Stomach (tissue), 9 donors: Measurements from ENCODE around the gene FDX2. TPM values are rescaled to one million over a fixed set of nuclear protein-coding genes. Genes with fewer than 3 reads are reported as not detected.
"Not testable (repeated sequence)": the region's sequence is repeated elsewhere in the genome, so short reads cannot be mapped to it uniquely, and the experiment has no call there.

Experiments used
- DNase-seq, 2 donors: peaks; one replicate each; pipeline versions ENCODE4 v3.0.0 to v3.0.0-alpha.2; 2013 to 2019
- H3K27ac ChIP-seq, 5 donors: fragments of 200-600 bp in 4 of 5; sonication (generic) in 4 of 5; one replicate each; pipeline ENCODE4 v1.5.1; 2013 to 2019; ENCODE audit warnings: mild to moderate bottlenecking in 1 of 5, moderate library complexity in 1 of 5
- H3K27me3 ChIP-seq, 3 donors: fragments of 200-600 bp; sonication (generic); one replicate each; pipeline ENCODE4 v1.5.1; 2017 to 2019; ENCODE audit warnings: mixed run types in 1 of 3
- H3K36me3 ChIP-seq, 4 donors: fragments of 200-600 bp; sonication (generic); 1 replicate in 3 of 4; 2 replicates in 1 of 4; pipeline ENCODE4 v1.5.1; 2016 to 2019
- H3K4me1 ChIP-seq, 4 donors: fragments of 200-600 bp; sonication (generic); one replicate each; pipeline ENCODE4 v1.5.1; 2016 to 2019
- H3K4me3 ChIP-seq, 4 donors: fragments of 200-600 bp; sonication (generic) in 3 of 4; one replicate each; pipeline ENCODE4 v1.5.1; 2016 to 2019; ENCODE audit warnings: mild to moderate bottlenecking in 1 of 4
- H3K9me3 ChIP-seq, 4 donors: fragments of 200-600 bp; sonication (generic); one replicate each; pipeline ENCODE4 v1.5.1; 2016 to 2019
- EP300 ChIP-seq: sonication (generic); formaldehyde crosslinking; IDR thresholded peaks from one replicate; pipeline ENCODE4 v1.6.1; 2017; ENCODE audit warnings: antibody characterized with exemption
- POLR2A ChIP-seq, 4 donors: fragments of 450-650 bp; IDR thresholded peaks; one replicate each; pipeline ENCODE4 v1.6.1; 2016; ENCODE audit warnings: antibody characterized with exemption in 4 of 4, control low read depth in 2 of 4, mild to moderate bottlenecking in 1 of 4, moderate library complexity in 1 of 4
- POLR2AphosphoS5 ChIP-seq, 3 donors: sonication (generic); formaldehyde crosslinking; IDR thresholded peaks; one replicate each; pipeline ENCODE4 v1.6.1; 2016; ENCODE audit warnings: antibody characterized with exemption in 3 of 3
- WGBS, 5 donors: extraction: QIAGEN DNeasy Blood & Tissue Kit in 3 of 5; methylation state at CpG; one replicate each; pipeline versions ENCODE4 v1.1.5 to v1.1.7; 2013 to 2018; 5-methylcytosine and 5-hydroxymethylcytosine counted together
- intact Hi-C: fragments of 100-400 bp; cut with DNase I; formaldehyde crosslinking; loops from one replicate; pipeline ENCODE4 v1.15.1; 2023; ENCODE audit warnings: low total_unique reads
- polyA plus RNA-seq, 3 donors: library from polyadenylated mRNA; stranded (reverse); fragments of 200-250 nt; gene quantifications; one replicate each; pipeline ENCODE4 v1.2.3, GENCODE V29; 2013
- total RNA-seq, 5 donors: library from RNA; depleted of rRNA; stranded (reverse); fragments of >200 nt; gene quantifications; one replicate each; pipeline versions ENCODE4 v1.1.0 to v1.2.3, GENCODE V29; 2014 to 2016
- TF ChIP-seq, protein P1 (sequence below), 7 experiments: fragments of 450-650 bp in 4 of 7; fragments of 200-600 bp in 3 of 7; sonication (generic) in 3 of 7; IDR thresholded peaks; one replicate each; pipeline ENCODE4 v1.5.1; 2016 to 2019; ENCODE audit warnings: antibody characterized with exemption in 7 of 7, control low read depth in 2 of 7, mild to moderate bottlenecking in 1 of 7
- donor health status: healthy with polysubstance abuse.
- donor health status: Bipolar disorder and iron deficiency.
- donor health status: healthy.

Gene FDX2
- total and polyA plus RNA-seq, 8 donors, result 0.89 to 54.3 (median 28.8) TPM; not detected in 1

DNA sequence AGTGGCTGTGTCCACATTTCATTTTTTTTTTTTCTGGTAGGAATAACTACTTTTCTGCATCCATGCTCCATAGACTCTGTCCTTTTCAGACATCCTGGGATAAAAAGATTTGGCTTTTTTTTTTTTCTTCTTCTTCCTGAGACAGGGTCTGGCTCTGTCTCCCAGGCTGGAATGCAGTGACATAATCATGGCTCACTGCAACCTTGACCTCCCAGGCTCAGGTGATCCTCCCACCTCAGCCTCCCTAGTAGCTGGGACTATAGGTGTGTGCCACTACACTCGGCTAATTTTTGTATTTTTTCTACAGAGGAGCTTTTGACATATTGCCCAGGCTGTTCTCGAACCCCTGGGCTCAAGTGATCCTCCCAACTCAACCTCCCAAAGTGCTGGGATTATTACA lies 27.7 kb upstream of the FDX2 start:
- Histone ChIP-seq H3K4me1 (peaks cover 0 to 7% (median 0%) of the 10 kb centered on the region in 4 donors), H3K9me3 (no peaks in the 10 kb centered on the region), H3K27ac (no peak overlapping the region), H3K27me3 (no peaks in the 10 kb centered on the region), H3K36me3 (no peaks in the 10 kb centered on the region), H3K4me3 (no peak overlapping the region)
- no peak for DNase-seq
- no peak for TF ChIP-seq POLR2A (IDR thresholded peaks at IDR 0.05)
- intact Hi-C loops, result no loop called here
- 68 to 82% (median 76%) methylated on average over 2 of the region's 2 CpGs for WGBS, 5 donors

DNA sequence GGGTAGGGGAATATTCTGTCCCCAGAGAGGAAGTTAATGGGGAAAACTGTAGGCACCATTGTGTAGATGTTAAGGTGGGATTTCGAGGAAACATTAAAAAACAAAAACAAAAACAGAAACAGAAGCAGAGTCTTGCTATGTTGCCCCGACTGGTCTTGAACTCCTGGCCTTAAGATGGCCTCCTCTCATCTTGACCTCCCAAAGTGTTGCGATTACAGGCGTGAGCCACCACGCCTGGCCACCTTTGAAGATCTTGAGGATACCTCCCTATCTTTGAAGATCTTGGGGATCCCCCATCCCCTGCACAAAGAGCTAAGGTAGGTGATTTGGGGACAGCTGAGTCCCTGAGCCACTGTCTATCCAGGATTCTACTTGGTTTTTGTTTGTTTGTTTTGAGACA lies 24.2 kb upstream of the FDX2 start:
- Histone ChIP-seq H3K4me1 (peaks cover 0 to 16% (median 7%) of the 10 kb centered on the region in 4 donors), H3K4me3 (no peak overlapping the region), H3K9me3 (no peaks in the 10 kb centered on the region), H3K27me3 (no peaks in the 10 kb centered on the region), H3K27ac (peak overlapping the region in 2 of 5 donors; percentile 53 to 68), H3K36me3 (no peaks in the 10 kb centered on the region)
- DNase-seq, result no peak
- 78 to 93% (median 87%) methylated on average over 5 of the region's 5 CpGs for WGBS, 5 donors
- intact Hi-C loops, result no loop called here
- TF ChIP-seq POLR2AphosphoS5 (IDR thresholded peaks at IDR 0.05), result no peak
- TF ChIP-seq, protein P1, sequence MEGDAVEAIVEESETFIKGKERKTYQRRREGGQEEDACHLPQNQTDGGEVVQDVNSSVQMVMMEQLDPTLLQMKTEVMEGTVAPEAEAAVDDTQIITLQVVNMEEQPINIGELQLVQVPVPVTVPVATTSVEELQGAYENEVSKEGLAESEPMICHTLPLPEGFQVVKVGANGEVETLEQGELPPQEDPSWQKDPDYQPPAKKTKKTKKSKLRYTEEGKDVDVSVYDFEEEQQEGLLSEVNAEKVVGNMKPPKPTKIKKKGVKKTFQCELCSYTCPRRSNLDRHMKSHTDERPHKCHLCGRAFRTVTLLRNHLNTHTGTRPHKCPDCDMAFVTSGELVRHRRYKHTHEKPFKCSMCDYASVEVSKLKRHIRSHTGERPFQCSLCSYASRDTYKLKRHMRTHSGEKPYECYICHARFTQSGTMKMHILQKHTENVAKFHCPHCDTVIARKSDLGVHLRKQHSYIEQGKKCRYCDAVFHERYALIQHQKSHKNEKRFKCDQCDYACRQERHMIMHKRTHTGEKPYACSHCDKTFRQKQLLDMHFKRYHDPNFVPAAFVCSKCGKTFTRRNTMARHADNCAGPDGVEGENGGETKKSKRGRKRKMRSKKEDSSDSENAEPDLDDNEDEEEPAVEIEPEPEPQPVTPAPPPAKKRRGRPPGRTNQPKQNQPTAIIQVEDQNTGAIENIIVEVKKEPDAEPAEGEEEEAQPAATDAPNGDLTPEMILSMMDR (IDR thresholded peaks at IDR 0.05), result no peak
- no peak for TF ChIP-seq EP300
- no peak for TF ChIP-seq POLR2A (IDR thresholded peaks at IDR 0.05)

DNA sequence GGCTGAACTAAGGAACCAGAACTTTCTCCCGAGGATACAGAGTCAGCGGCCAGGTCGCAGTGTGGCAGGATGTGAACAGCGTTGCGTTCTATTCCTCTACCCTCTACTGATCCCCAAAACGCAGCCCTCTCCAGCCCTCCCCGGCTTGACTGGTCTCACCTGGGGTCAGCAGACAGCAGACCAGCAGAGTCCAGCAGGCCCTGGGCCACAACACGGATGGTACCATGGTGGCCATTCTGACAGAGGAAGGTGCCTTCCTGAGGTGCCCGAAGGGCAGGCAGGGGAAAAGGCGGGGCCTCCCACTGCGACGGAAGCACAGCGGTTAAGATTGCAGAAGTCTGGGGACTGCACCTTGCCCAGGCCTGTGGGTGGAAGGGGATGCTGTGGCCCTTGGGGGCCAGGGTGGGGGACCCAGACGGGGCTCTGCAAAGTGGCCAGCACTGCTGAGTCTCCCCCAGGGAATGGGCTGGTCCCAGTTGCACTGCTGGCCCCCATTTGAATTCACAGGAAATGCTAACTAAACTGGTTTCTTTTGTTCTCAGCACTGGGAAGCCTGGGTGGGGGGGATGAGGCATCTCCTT lies 23.7 kb upstream of the FDX2 start, which contains the start of gene ICAM3:
ICAM3 (minus strand) TSS at position 245 of the 581 bp plus-strand sequence; CDS start at position 235, 10 bp downstream.
- H3K9me3 ChIP-seq, result no peaks in the 10 kb centered on the region
- peaks cover under 1 to 18% (median 12%) of the 10 kb centered on the region in 4 donors for H3K4me1 ChIP-seq
- H3K4me3 ChIP-seq, result peak within 1 kb of the TSS; percentile 8 to 37 (median 30)
- 51 to 75% (median 57%) methylated on average over 9 to 14 of the region's 14 CpGs for WGBS, 5 donors
- TF ChIP-seq POLR2AphosphoS5 (IDR thresholded peaks at IDR 0.05), result no peak
- TF ChIP-seq, protein P1 (IDR thresholded peaks at IDR 0.05), result no peak
- H3K36me3 ChIP-seq, result no peaks in the 10 kb centered on the region
- DNase-seq, result peak; percentile 36 to 45
- H3K27ac ChIP-seq, result peak within 1 kb of the TSS in 3 of 5 donors; percentile 33 to 68 (median 53)
- H3K27me3 ChIP-seq, result no peaks in the 10 kb centered on the region
- intact Hi-C loops, result no loop called here

DNA sequence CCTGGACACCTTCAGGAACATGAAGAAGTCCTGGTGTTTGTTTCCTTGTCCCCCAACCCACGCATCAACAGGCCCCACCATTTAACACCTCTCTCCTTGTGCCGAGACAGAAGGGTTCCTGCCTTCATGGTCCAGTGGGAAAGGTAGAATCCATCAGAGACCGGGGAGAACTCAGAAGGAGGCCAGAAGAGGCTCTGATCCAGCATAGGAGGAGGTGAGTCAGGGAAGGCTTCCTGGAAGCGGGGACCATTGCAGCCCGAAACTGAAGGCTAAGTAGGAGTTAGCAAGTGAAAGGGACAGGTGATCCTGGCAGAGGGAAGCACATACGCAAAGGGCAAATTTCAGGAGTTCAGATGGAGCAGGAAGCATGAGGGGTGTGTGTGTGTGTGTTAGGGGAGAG lies 23.1 kb upstream of the FDX2 start:
- no peaks in the 10 kb centered on the region for H3K27me3 ChIP-seq
- H3K9me3 ChIP-seq, result no peaks in the 10 kb centered on the region
- TF ChIP-seq EP300, result no peak
- TF ChIP-seq POLR2AphosphoS5 (IDR thresholded peaks at IDR 0.05), result no peak
- TF ChIP-seq, protein P1 (IDR thresholded peaks at IDR 0.05), result no peak
- TF ChIP-seq POLR2A (IDR thresholded peaks at IDR 0.05), result no peak
- DNase-seq, result no peak
- no peaks in the 10 kb centered on the region for H3K36me3 ChIP-seq
- WGBS, 5 donors, result 80 to 87% (median 83%) methylated on average over 6 of the region's 6 CpGs
- H3K27ac ChIP-seq, result peak overlapping the region in 3 of 5 donors; percentile 33 to 68 (median 53)
- H3K4me1 ChIP-seq, result peaks cover 6 to 24% (median 17%) of the 10 kb centered on the region in 4 donors
- H3K4me3 ChIP-seq, result peak overlapping the region; percentile 8 to 37 (median 30)
- intact Hi-C loops, result no loop called here

DNA sequence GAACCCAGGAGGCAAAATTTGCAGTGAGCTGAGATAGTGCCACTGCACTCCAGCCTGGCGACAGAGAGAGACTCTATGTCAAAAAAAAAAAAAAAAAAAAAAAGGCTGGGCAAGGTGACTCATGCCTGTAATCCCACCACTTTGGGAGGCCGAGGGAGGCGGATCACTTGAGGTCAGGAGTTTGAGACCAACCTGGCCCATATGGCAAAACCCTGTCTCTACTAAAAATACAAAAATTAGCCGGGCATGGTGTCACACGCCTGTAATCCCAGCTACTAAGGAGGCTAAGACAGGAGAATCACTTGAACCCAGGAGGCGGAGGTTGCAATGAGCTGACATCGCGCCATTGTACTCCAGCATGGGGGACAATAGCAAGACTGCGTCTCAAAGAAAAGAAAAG lies 20.9 kb upstream of the FDX2 start:
- intact Hi-C loops, DNase-seq: not testable (repeated sequence)
- WGBS, 5 donors, result 91 to 94% (median 93%) methylated on average over 9 of the region's 9 CpGs

More for the DNA sequence above, 20.9 kb upstream of the FDX2 start:
- H3K36me3 ChIP-seq, H3K27me3 ChIP-seq, H3K9me3 ChIP-seq, H3K4me3 ChIP-seq, H3K27ac ChIP-seq: not testable (repeated sequence)
- peaks cover 17 to 40% (median 35%) of the 10 kb centered on the region in 4 donors for H3K4me1 ChIP-seq
